Activated CD8-positive, alpha-beta memory T cell treated with anti-CD3 and anti-CD28 coated beads for 1 hour (primary cell): ENCODE measurements around the gene FGFR1OP2.
A peak's percentile ranks its signal among the peaks of the same experiment; 100 is the strongest.
"Not testable (repeated sequence)": the region's sequence is repeated elsewhere in the genome, so short reads cannot be mapped to it uniquely, and the experiment has no call there.

Experiments
- DNase-seq, 2 donors: peaks; one replicate each; pipeline ENCODE4 v3.0.0-alpha.2; 2020; ENCODE audit warnings: low read depth in 1 of 2; ENCODE audit errors: extremely low read depth in 1 of 2

The FGFR1OP2 gene

DNA sequence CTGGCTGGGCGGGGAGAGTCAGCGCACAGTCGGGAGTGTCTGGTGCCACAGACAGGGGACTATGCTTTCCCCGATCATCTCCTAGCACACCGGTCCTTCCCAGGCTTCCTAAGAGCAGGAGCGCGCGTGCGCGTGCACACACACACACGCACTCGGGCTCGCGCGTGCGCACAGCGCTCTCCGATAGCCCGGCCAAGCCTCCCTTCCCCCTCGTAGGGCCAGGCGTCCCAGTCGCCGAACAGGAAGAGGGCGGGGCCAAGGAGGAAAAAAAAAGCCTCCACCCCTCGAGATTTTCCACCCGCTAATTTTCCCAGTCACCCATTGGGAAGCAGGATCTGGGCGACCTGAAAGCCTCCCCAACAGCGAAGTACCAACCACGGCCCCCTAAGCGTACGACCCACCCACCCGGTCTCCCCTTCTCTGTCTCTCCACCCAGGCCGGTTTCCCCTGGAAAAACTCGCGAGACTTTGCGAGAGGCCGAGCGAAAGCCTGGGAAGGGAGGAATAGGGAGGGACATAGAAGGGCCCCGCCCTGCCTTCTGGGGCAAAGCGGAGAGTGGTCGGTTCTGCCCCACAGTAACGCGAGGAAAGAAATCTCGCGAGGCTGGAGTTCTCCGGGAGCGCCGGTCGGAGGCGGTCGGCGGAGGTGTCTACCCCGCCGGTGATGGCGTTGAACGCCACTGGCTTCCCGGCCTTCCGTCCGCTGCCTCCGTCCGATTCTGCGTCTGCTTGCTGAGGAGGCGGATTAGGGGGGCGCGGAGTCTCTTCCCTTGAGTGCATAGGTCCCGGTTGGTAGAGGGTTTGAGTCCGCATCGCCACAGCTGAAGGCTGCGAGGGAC is at the start of gene FGFR1OP2, which contains the start of gene INTS13:
Gene FGFR1OP2 (plus strand): TSS at position 608 of the 838 bp plus-strand sequence. CDS start 15,689 bp downstream, outside the sequence.
Gene INTS13 (minus strand): TSS at position 119 of the 838 bp plus-strand sequence. CDS start 1,178 bp downstream, outside the sequence.
- DNase-seq, result peak; percentile 91 to 92

- DNase-seq, result no peak
Observed at GRCh38 chr12:26890784-26891183, 47.5 kb upstream of the FGFR1OP2 start.

DNA sequence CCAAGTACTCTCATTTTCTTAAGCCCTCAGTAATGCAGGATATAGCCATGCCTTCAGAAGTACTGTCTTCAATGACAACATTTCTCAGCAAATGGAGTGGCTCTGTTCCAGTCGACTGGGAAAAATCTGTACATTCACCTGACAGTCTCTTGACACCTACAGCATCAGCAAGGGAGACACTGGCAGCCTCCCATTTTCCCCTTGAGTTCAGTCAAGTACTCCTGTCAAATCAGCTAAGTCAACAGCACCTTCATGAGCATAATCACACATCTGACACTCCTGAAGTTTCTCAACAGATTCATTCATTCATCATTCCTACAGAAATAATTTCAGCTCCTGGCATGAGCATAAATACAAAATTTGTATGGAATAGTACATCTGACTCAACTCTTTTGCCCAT is 46.6 kb upstream of the FGFR1OP2 start:
- DNase-seq, result no peak

GRCh38 chr12:26895672-26896071 is 42.6 kb upstream of the FGFR1OP2 start:
- DNase-seq, result no peak

DNA sequence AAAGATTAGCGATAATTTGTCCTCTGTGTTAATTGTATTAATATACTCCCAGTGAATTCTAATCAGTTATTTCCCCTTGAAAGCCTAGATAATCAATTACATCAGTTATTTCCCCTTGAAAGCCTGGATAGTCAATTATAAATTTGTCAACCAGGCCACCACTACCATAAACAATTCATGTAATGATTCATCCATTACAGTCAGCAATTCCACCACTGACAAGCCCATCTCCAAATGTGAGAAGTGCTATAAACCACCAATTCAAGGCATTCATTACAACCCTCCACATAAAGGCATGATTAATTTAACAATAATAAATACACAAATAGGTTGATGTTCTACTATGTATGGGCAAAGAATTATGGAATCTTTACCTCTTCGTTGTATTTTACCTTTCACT is 41.4 kb upstream of the FGFR1OP2 start:
- no peak for DNase-seq

DNA sequence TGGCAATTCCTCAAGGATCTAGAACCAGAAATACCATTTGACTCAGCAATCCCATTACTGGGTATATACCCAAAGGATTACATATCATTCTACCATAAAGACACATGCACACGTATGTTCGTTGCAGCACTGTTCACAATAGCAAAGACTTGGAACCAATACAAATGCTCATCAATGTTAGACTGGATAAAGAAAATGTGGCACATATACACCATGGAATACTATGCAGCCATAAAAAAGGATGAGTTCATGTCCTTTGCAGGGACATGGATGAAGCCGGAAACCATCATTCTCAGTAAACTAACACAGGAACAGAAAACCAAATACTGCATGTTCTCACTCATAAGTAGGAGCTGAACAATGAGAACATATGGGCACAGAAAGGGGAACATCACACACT is 34.9 kb upstream of the FGFR1OP2 start:
- DNase-seq, result not testable (repeated sequence)

DNA sequence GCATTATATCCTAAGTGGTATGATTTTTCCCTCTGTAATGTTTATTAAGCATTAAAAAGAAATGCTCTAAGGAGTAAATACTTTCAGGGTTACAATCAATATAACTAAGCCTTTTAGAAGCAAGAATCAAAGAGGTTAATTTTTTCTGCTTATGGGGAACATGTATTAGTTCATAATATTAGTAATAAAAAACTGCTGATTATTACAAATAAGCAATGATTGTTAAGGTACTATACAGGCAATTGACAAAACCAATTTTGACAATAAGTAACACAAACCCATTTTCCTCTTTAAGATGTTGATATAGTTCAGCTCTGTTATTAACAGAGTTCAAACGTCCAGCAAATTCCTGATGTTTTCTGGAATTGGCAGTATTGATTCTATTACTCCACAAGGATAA is 32.2 kb upstream of the FGFR1OP2 start:
- DNase-seq, result no peak

- DNase-seq, result no peak
Observed at GRCh38 chr12:26906704-26907103, 31.6 kb upstream of the FGFR1OP2 start.

- no peak for DNase-seq
Observed at GRCh38 chr12:26918321-26919215, 19.7 kb upstream of the FGFR1OP2 start.

DNA sequence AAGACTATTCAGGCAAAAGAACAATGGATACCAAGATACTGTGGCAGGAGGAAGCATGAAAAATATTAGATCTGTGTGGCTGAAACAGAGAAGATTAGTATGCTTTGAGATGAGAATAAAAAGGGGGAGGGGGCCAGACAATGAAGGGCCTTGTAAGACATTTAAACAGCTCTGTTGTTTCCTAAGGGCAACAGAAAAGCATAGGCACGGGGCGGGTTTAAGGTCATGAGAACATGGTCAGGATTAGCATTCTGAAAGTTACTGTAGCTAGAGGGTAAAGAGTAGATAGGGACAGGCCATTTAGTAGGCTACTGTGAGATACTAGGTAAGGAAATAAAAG is 19.1 kb upstream of the FGFR1OP2 start:
- no peak for DNase-seq

- no peak for DNase-seq
Observed at GRCh38 chr12:26921886-26922285, 16.4 kb upstream of the FGFR1OP2 start.

DNA sequence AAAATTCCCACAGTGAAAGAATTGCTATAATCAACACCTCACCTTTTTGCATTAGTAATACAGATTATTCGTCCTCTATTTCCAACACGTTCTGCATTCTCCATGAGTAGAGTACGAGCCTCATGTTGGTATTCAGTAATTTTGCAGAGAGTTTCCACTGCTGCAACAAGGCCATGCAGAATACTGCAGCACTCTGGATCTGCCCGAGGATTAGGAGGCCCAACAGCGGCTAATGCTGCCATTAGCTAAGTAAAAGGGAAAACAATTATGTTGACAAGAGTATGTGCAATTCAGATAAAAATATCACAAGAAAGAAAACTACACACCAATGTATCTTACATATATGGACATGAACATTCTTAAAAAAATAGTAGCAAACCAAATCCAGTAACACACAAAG is 9.6 kb upstream of the FGFR1OP2 start:
- no peak for DNase-seq

- no peak for DNase-seq
Observed at GRCh38 chr12:26929590-26929989, 8.7 kb upstream of the FGFR1OP2 start.

DNA sequence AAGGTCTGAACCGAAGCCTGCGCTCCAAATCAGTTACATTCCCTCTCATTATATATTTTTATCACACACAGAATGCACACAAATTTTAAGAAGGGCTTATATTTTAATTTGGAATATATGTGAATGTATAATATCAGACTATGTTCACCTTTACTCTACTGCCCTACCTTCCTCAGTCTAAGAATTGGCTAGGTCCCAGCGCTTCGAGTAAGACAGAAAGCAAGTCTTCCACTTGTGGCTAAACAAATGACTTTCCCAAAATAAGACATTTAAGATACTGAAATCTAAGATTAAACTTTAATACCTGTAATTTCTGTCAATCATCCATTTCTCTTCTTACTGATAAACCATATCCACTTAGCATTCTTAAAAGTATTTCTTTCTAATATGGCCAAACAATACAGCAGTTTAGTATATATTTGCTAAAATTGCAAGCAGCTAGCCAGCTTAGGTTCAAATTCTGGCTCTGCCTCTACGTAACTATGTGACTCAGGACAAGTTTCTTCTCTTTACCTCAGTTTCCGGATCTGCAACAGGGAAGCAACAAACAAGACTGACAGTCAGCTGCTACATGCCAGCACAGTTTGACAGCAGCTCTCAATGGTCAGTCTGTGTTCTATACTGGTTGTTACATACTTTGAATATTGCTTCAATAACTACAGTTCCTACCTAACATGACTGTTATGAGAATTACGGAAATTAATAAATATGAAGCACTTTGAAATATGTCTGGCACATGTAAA is 2.5 kb upstream of the FGFR1OP2 start:
- no peak for DNase-seq

DNA sequence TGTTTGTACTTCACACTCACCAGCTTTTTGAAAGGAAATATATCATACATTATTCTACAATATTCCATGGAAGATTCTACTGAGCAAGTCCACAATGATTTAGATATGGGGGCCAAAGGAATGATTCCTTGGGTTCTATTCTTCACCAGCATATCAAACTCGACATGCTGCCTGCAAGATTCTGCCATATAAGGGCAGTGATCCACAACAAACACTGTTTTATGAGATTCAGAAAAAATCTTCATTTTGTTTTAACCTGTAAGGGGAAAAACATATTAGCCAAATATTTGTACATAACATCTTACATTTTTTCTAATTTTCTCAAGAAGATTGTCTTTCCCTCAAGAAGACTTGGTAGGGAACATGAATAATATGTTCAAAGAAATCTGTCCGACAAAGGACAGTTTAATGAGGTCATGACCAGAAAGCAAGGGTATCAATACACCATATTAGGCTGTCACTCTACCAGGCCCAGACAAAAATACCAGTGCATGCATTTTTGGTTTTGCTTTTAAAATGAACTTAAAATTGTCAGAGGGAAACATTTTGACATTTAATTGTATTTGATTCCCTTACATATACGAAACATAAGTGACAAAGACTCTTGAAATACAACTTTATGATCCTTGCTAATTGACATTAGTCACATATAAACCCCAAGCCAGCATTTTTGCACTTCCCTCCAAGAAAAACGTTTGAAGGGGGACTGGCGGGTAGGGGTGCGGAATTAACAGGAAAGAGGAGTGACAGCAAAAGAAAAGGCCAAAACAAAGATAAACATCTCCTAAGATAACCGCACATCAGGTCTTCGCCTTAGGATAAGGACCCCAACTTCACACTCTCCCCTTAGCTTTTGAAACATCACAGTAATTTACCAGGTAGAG is 1.5 kb upstream of the FGFR1OP2 start:
- DNase-seq, result no peak

DNA sequence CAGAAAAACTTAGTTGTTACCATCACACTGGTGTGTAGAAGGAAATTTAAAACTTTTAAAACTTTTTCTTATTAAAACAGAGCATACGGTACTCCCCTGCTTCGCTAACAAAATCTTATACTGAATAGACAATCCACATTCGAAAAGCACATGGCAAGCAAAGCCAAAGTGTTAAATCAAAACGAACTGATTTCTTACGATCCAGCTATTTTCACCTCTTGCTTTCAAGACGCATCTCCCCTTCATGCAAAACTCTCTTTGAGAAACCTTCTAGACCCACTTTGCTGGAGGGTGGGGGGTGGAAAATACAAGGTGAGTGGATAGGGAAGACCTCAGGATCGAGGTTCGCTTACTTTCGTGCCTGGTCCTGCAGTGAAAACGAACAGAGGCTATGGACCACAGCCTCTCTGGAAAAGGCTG is 817 bp upstream of the FGFR1OP2 start:
- no peak for DNase-seq

DNA sequence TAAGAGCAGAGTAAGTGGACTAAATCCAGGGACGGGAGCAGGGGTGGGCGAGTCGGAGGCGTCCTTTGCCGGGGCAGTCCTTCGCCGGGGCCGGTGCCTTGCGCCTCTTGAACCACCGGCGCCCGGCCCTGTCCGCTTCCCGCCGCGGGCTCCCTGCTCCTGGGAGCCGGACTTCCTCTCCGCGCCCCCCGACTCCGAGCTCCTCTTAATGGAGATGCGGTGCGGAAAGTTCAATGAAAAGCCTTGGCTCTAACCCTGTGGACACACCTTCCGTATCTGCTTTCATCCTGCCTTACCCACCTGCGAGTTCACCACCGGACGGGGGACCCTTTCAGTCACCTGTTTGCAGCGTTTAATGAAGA is 412 bp downstream of the FGFR1OP2 start:
- DNase-seq, result no peak

DNA sequence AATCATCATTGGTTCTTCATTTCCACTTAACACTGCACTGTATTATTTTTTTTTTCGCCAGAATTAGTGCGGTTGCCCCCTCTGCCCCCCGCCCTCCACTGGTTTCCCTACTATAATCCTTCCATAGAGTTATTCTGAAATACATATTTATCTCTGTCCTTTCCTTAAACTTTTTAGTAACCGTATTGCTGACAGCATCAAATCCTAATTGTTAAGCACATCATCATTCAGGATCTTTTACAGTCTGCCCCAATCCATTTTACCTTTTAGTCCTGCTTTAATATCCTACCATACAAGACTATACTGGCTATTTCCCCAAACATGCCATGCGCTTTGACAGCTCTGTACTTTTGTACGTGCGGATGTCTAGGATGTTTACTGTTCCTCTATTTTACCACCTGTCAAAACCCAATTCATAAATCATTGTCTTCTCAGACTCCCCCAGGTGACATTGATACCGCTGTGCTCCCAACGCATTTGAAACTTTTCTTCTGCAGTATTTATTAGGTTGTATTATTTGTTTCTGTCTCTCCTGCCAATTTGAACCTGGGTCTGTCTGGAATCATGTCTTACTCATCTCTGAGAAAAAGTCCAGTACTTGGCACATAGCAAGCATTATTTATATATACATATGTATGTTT is 1.0 kb downstream of the FGFR1OP2 start:
- DNase-seq, result no peak

DNA sequence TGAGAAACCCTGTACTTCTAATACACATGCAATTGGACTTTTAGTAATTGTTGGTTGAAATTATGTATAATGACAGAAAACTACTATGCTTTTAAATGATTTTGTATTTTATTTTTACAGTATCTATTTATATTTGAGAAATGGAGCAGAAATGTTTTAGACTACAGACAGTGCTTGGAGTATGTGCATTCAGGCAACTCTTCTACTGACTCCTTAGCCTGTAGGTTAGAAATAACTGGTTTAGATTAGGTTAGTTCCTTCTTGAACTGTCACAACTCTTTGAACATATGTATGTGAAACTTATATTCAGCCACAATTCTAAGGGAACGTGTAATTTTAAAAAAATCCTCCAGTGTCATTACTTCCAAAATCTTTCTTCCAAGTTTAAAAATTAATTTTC is 1.7 kb downstream of the FGFR1OP2 start:
- no peak for DNase-seq
